ENCODE data around the gene GADD45A.

- TF ChIP-seq, protein P1, sequence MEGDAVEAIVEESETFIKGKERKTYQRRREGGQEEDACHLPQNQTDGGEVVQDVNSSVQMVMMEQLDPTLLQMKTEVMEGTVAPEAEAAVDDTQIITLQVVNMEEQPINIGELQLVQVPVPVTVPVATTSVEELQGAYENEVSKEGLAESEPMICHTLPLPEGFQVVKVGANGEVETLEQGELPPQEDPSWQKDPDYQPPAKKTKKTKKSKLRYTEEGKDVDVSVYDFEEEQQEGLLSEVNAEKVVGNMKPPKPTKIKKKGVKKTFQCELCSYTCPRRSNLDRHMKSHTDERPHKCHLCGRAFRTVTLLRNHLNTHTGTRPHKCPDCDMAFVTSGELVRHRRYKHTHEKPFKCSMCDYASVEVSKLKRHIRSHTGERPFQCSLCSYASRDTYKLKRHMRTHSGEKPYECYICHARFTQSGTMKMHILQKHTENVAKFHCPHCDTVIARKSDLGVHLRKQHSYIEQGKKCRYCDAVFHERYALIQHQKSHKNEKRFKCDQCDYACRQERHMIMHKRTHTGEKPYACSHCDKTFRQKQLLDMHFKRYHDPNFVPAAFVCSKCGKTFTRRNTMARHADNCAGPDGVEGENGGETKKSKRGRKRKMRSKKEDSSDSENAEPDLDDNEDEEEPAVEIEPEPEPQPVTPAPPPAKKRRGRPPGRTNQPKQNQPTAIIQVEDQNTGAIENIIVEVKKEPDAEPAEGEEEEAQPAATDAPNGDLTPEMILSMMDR (IDR thresholded peaks at IDR 0.05; ENCODE audit: insufficient read depth, low read length, poor library complexity, severe bottlenecking), result no peak
- TF ChIP-seq EZH2phosphoT487 (conservative IDR thresholded peaks at IDR 0.05; ENCODE audit: low read length), result no peak
These were observed 51.7 kb downstream of the GADD45A start for GRCh38 chr1:67736750-67737149.

Data from SU-DHL-6 (cell line).